Caco-2 (cell line): Measurements from ENCODE around the gene MOV10L1. TPM values are rescaled to one million over a fixed set of nuclear protein-coding genes. Genes with fewer than 3 reads are reported as not detected.

ENCODE experiments used
- BruUV-seq: library from RNA; stranded (reverse); fragments of 400-500 nt; replicated peaks from 2 replicates; lab custom pipeline; 2021; lab: Mats Ljungman, UMichigan
- CTCF ChIA-PET: fragments of 300-600 bp; sonication (Branson Sonifier 250); formaldehyde crosslinking; loops from one replicate; lab custom pipeline; 2022; ENCODE audit warnings: antibody characterized with exemption; lab: Charles Lee
- POLR2A ChIA-PET: fragments of 300-600 bp; sonication (Branson Sonifier 250); formaldehyde crosslinking; loops from one replicate; lab custom pipeline; 2022; ENCODE audit warnings: antibody characterized with exemption; lab: Charles Lee
- DNase-seq, 2 experiments: peaks; one replicate each; pipeline versions ENCODE4 v3.0.0 to v3.0.0-alpha.2; 2020 to 2022
- H3K27me3 ChIP-seq: replicated peaks from 2 replicates; pipeline ENCODE4 v1.6.0; 2011; ENCODE audit warnings: low read length; ENCODE audit not compliant: control insufficient read depth, insufficient read depth
- H3K36me3 ChIP-seq: 2 replicates; pipeline ENCODE4 v1.5.1; 2011; ENCODE audit warnings: low read length; ENCODE audit not compliant: control insufficient read depth, insufficient read depth
- H3K4me1 ChIP-seq: fragments of 250-450 bp; sonication (Bioruptor Pico); 2 replicates; pipeline ENCODE4 v1.5.1; 2020; ENCODE audit warnings: mild to moderate bottlenecking
- H3K4me3 ChIP-seq: 2 replicates; pipeline ENCODE4 v1.5.1; 2011; ENCODE audit warnings: low read depth, mild to moderate bottlenecking, control low read depth, low read length
- H3K9me3 ChIP-seq: fragments of 250-450 bp; sonication (Bioruptor Pico); 2 replicates; pipeline ENCODE4 v1.5.1; 2020; ENCODE audit warnings: mild to moderate bottlenecking, moderate library complexity
- H3K27ac Mint-ChIP-seq: one replicate; pipeline ENCODE4 v1.8.0; 2022; ENCODE audit warnings: mixed read lengths; ENCODE audit not compliant: unreplicated experiment
- H3K27me3 Mint-ChIP-seq: one replicate; pipeline ENCODE4 v1.8.0; 2022; ENCODE audit warnings: mixed read lengths; ENCODE audit not compliant: insufficient read depth, unreplicated experiment
- H3K36me3 Mint-ChIP-seq: one replicate; pipeline ENCODE4 v1.8.0; 2022; ENCODE audit warnings: mild to moderate bottlenecking, mixed read lengths; ENCODE audit not compliant: insufficient read depth, unreplicated experiment
- H3K4me1 Mint-ChIP-seq: one replicate; pipeline ENCODE4 v1.8.0; 2022; ENCODE audit warnings: low read depth, mixed read lengths; ENCODE audit not compliant: unreplicated experiment
- H3K4me3 Mint-ChIP-seq: one replicate; pipeline ENCODE4 v1.8.0; 2022; ENCODE audit warnings: mild to moderate bottlenecking, moderate library complexity, mixed read lengths; ENCODE audit not compliant: unreplicated experiment
- H3K9me3 Mint-ChIP-seq: one replicate; pipeline ENCODE4 v1.8.0; 2022; ENCODE audit warnings: mixed read lengths; ENCODE audit not compliant: unreplicated experiment
- CTCF ChIP-seq, 2 experiments: fragments of 200-600 bp in 1 of 2; IDR thresholded peaks; 1 replicate in 1 of 2; 2 replicates in 1 of 2; pipeline versions ENCODE4 v1.5.1 to v1.8.0; 2011 to 2022; ENCODE audit warnings: antibody characterized with exemption in 1 of 2, control low read depth in 1 of 2, inconsistent platforms in 1 of 2, low read depth in 1 of 2, low read length in 1 of 2, mild to moderate bottlenecking in 1 of 2, moderate library complexity in 1 of 2; ENCODE audit not compliant: insufficient read depth in 1 of 2, severe bottlenecking in 1 of 2, unreplicated experiment in 1 of 2
- intact Hi-C: fragments of 100-400 bp; cut with micrococcal nuclease; formaldehyde crosslinking; loops from one replicate; pipeline ENCODE4 v1.10.0; 2022; ENCODE audit not compliant: unreplicated experiment
- total RNA-seq: library from RNA; stranded (reverse); gene quantifications from 2 replicates; pipeline ENCODE4 v1.2.3, GENCODE V29; 2022

Gene MOV10L1
- total RNA-seq, 1 experiment from 2014 or later = not detected

GRCh38 chr22:50118557-50119168 is 28.9 kb downstream of the MOV10L1 start:
- DNase-seq = peak; percentile 82 to 89
- ChIA-PET CTCF (no interaction called here), POLR2A (no interaction called here)
- no peak for TF ChIP-seq CTCF (IDR thresholded peaks at IDR 0.05; ENCODE audit: insufficient read depth in 1 of 2, low read depth in 1 of 2, low read length in 1 of 2, severe bottlenecking in 1 of 2, unreplicated experiment in 1 of 2)
- no peaks in the 10 kb centered on the region for H3K36me3 ChIP-seq
- Mint-ChIP-seq H3K4me3 (peak overlapping the region; percentile 71), H3K27ac (peak overlapping the region; percentile 98), H3K4me1 (peaks cover 20% of the 10 kb centered on the region), H3K36me3 (peaks cover 15% of the 10 kb centered on the region), H3K9me3 (peaks cover 2% of the 10 kb centered on the region), H3K27me3 (no peaks in the 10 kb centered on the region)
- peaks cover 31% of the 10 kb centered on the region for H3K4me1 ChIP-seq
- H3K27me3 ChIP-seq = no peaks in the 10 kb centered on the region
- H3K4me3 ChIP-seq = no peak overlapping the region
- peaks cover 4% of the 10 kb centered on the region; the same call in 1 of the 2 replicates for H3K9me3 ChIP-seq
- intact Hi-C loops = no loop called here
- BruUV-seq = no TSS peak

GRCh38 chr22:50119169-50119767 is 29.5 kb downstream of the MOV10L1 start:
- Mint-ChIP-seq H3K9me3 (peaks cover 8% of the 10 kb centered on the region), H3K27me3 (no peaks in the 10 kb centered on the region), H3K4me1 (peaks cover 20% of the 10 kb centered on the region), H3K27ac (peak overlapping the region; percentile 98), H3K4me3 (no peak overlapping the region), H3K36me3 (peaks cover 15% of the 10 kb centered on the region)
- no peak for TF ChIP-seq CTCF (IDR thresholded peaks at IDR 0.05; ENCODE audit: insufficient read depth in 1 of 2, low read depth in 1 of 2, low read length in 1 of 2, severe bottlenecking in 1 of 2, unreplicated experiment in 1 of 2)
- H3K27me3 ChIP-seq = no peaks in the 10 kb centered on the region
- intact Hi-C loops = no loop called here
- H3K4me3 ChIP-seq = no peak overlapping the region
- peaks cover 30% of the 10 kb centered on the region for H3K4me1 ChIP-seq
- no peaks in the 10 kb centered on the region for H3K36me3 ChIP-seq
- POLR2A ChIA-PET = no interaction called here
- CTCF ChIA-PET = no interaction called here
- TSS peak; percentile 77 for BruUV-seq
- no peak for DNase-seq
- peaks cover 4% of the 10 kb centered on the region; the same call in 1 of the 2 replicates for H3K9me3 ChIP-seq

DNA sequence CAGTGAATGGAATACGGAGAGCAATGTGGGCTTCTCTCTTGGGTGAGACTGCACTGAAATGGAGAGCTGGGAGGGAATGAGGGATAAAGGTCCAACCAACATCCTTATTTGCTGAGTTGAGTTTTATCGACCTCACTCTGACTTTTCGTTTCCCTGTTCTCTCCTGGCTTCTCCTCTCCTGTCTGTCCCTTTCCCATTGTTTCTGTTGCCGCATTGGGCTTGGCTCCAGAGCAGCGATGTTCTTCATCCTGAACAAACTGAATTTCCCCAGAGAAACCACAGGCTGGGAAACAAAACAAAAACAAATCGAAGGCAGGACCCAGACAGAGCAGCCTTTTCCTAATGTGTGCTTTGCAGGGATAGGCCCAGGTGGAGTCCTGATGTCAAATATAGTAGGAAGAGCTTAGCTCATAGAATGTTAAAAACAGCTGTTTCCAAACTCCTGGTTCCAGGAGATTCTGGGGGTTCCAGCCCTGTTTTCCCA is 30.0 kb downstream of the MOV10L1 start:
- no peak overlapping the region for H3K4me3 Mint-ChIP-seq
- H3K36me3 Mint-ChIP-seq = peaks cover 15% of the 10 kb centered on the region
- intact Hi-C loops = no loop called here
- Histone ChIP-seq H3K4me3 (no peak overlapping the region), H3K9me3 (peaks cover 4% of the 10 kb centered on the region; the same call in 1 of the 2 replicates), H3K27me3 (no peaks in the 10 kb centered on the region), H3K36me3 (no peaks in the 10 kb centered on the region), H3K4me1 (peaks cover 25% of the 10 kb centered on the region)
- CTCF ChIA-PET = no interaction called here
- H3K27ac Mint-ChIP-seq = peak overlapping the region; percentile 98
- POLR2A ChIA-PET = no interaction called here
- TF ChIP-seq CTCF (IDR thresholded peaks at IDR 0.05; ENCODE audit: insufficient read depth in 1 of 2, low read depth in 1 of 2, low read length in 1 of 2, severe bottlenecking in 1 of 2, unreplicated experiment in 1 of 2) = no peak
- no peaks in the 10 kb centered on the region for H3K27me3 Mint-ChIP-seq
- peaks cover 16% of the 10 kb centered on the region for H3K4me1 Mint-ChIP-seq
- DNase-seq = no peak
- peaks cover 13% of the 10 kb centered on the region for H3K9me3 Mint-ChIP-seq
- no TSS peak for BruUV-seq
